Cerebellar cortex (tissue), 1 donor: ENCODE data around the gene ITGA7.

Source experiments
- DNase-seq: peaks from one replicate; pipeline ENCODE4 v3.0.0-alpha.2; 2015; ENCODE audit warnings: low spot score

The ITGA7 gene

DNA sequence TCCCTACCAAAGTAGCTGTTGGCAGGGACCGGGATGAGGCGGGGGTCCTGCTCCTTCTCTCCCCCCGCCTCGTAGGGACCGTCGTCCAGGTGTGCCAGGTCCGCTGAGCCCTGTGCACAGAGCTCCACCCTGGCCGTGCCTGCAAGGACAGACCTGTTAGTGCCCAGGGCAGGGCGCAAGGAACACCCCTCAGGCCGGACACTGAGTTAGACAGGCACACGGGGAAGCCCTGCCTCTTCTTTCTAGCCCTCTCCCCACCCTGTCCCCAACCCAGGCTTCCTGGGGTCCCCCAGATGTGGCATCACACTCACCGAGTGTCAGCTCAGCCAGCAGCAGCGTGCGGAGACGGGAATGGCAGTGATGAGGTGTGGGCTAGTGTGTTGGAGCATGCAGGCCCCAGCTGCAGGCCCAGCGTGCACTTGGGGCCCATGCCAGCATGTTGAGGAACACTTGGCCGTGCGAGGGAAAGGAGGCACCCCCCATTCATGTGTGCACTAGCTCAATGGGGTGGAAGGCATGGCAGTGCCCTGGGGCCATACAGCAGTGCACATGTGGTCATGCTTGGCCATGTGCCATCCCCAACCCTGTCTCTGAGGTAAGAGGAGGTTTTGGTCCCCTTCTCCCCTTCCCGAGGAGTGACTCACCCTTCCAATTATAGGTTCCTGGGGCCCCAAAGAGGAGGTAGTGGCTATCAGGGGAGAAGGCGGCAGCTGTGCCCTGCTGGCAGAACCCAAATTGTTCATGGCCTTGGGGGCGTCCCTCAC is 7.3 kb downstream of the ITGA7 start:
- no peak for DNase-seq

DNA sequence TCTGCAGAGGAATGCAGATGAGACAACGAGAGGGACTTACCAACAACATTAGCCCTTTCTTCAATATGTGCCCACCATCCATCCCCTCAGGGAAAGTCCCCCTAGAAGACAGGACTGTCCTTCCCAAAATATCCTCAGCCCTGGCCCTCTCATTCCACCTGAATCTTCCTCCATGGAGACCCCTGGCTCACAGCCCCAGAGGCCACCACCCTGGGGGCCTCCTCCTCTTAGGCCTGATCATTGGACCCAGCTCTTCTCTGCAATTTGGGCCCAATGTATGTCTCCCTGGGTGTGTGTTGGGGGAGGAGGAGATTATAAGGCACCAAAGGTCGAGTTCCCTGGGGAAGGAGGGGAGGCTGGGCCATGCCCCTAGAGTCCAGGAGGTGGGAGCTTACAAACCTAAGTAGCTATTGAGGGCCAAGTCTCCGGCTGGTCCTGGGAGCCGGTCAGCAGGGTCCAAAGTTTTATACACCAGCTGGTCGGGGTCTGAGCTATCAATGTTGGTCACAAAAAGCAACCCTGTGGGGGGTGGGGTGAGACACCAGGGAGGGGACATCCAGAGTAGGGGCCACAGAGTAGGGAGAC is 8.1 kb downstream of the ITGA7 start:
- DNase-seq: no peak

DNA sequence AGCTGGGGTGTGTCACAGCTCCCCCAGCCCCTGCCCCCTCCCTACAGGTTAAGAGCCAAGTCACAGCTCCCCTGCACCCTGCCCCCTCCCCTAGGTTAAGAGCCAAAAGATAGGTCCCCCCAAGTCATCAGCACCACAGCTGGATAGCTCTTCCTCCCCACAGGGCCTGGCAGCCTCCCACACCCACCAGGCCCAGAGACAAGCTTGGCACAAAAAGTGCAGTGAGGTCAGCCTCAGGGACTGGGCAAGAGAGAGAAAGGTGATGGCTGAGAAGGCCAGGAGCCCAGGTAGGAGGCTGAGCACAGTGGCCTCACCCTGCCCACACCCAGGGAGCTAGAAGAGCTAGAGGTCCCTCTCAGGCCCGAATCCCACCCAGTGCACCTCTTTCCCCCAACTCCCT is 8.7 kb downstream of the ITGA7 start:
- no peak for DNase-seq

DNA sequence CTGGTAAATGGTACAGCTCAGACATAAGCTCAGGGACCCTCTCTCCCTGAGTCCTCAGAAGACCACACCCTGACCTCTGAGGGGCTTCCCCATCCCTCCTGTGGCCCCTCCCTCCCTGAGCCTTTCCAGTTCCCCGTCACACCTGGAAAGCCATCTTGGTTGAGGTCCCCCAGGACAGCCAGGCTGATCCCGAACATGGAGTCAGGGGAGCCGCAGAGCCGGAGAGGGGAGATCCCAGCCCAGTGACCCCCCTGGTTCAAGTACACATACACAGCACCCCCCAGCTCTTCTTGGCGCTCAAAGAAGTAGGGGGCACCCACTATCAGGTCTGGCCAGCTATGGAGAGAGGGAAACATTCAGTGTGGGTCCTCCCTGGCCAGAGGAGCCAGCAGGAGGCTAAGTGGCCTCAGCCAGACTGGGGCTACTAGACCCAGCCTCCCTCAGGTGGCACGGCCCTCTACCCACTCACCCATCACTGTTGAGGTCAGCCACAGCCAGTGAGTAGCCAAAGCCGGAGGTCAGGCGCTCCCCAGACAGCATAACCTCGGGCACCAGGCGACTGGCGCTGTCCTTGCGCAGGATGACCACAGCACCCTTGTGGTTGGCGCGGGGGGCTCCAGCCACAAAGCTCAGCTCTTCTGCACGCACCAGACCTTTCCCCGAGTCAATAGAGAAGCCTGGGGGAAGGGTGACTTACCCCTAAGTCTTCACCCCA is 9.3 kb downstream of the ITGA7 start:
- no peak for DNase-seq

DNA sequence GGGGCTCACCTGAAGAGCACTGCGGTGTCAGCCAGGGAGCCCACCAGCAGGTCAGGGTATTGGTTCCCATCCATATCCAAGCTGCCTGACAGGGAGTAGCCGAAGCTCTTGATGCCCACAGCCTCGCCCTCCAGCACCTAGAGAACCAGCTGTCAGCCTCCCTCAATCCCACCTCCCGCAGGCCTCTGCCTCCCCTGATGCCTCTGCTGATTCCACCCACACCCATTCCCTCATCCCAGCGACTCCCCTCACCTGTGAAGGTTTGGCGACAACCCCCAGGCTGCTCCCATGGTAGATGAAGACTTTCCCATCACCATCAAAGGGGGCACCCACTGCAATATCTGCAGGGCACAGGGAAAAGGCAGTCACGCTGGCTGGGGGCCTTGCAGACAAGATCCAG is 10.0 kb downstream of the ITGA7 start:
- no peak for DNase-seq

DNA sequence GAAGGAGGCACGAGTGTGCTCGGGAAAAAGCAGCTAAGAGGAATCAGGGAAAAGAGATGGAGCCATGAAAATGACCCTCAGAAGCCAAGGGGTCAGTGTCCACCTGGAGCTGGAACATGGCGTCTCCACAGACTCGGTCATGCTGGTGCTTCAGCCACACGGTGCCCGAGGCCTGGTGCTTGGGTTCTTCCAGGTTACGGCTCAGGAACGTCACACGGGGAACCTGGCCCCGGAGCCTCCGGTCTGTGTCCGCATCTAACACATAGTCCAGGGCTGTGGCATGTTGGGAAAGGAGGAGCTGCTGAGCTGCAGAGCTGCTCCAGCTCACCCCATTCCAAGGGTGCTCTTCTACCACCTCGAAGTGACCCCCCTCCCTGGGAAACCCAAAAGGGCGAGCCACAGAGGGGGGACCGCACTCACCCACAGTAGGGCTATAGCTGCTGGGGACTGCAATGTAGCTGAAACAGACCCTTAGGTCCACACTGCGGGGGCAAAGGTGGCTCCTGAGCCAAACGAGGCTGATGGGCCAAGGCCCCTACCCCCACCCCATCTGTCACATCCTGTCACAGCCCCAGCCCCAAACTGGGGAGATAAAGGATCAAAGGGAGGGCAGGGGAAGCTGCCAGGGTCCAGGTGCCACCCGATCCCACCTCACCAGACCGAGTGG is 10.8 kb downstream of the ITGA7 start:
- DNase-seq: no peak

DNA sequence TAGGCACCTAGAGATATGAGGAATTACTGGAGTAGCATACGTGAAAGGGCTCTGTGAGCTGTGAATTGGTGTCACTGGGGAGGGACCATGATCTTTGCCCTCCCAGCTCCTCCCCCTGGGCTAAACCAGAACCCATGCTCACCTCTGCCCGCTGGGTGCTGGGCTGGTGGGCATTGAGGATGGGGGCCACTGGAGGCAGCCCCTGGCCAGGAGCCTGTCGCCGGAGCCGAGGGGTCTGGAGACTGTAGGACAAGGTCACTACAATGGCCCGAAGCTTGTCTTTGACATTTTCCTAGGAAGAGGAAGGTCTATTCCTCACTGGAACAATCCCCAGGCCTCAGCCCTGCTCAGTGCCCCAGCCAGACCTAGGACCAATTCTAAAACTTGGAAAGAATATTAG is 11.6 kb downstream of the ITGA7 start:
- DNase-seq: no peak

DNA sequence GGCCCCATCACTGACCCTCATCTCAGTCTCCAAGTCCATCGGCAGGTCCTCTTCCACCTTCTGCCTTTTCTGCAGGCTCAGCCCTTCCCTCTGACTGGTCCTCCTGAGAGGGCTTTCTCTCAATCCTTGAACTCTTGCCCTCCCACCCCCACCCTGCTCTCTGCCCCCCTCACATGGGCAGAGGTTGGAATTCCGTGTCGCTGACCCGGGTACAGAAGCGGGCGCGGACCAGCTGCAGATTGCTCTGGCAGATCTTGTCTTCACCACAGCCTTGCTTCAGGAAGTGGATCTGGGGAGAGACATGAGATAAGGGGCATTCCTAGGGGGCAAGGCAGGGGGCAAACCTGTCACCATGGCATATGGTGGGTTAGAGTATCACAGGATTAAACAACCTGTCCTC is 12.4 kb downstream of the ITGA7 start:
- no peak for DNase-seq

DNA sequence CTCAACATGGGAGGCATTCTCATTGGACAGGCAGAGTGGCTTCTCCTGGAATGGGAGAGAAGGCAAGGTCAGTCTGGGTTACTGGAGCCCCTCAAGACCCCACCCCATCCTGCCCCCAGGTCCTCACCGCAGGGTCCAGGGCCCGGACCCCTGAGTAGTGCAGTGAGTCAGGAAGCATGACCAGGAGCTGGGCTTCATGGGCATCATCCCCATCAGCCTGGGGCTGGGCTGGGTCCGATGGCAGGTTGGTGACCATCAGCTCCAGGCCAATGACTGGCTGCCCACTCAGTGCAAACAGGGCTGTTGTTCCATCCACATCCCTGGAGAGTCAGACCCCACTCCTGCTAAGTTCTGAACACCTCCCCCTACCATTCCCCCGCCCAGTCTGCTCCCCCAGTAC is 13.1 kb downstream of the ITGA7 start:
- no peak for DNase-seq

DNA sequence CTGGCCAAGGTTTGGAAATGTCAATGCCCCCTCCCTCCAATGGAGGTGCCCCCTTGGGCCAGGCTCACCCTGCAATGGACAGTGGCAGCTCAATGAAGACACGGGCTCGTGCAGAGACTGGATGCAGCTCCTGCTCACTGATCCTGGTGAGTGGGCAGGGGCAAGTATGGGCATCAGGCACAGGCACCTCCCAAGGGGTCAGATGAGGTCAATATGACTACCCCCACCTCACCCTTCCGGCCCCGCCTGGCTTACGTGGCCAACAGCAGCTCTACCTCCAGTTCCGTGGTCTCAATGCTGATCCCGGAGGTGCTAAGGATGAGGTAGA is 13.6 kb downstream of the ITGA7 start:
- no peak for DNase-seq

DNA sequence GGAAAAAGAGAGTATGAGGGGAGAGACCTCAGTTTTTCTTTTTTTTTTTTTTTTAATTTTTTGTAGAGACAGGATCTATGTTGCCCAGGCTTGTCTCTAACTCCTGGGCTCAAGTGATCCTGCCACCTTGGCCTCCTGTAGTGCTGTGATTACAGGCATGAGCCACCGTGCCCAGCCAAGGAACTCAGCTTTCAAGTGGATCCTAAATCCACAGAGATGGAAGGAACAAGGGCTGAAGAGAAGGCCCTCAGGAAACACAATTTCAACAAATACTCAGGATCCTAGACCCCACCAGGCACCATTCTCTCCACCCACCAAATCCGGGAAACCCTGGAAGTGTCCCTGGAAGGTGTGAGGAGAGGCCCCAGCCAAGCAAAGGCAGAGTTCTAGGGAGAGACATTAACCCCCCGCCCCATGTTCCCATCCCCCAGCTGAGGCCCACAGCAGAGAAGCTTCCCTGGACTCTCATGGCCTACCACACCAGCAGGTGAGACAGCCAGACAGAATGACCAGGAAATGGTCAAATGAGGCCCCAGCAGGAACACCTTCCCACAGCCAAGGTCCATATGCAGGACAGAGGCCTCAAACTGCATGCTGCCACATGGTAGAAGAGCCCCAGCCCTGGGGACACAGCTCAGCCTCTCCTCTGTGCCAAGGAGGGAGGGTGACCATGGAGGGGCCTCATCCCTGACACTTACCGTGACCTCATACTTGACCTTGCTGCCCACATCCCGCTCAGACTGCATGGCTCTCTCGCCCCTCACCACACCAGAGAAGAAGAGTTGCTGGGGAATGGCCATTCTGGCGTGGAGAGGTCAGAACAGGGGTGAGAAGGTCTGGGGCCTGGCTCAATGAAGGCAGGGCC is 14.1 kb downstream of the ITGA7 start:
- DNase-seq: no peak

DNA sequence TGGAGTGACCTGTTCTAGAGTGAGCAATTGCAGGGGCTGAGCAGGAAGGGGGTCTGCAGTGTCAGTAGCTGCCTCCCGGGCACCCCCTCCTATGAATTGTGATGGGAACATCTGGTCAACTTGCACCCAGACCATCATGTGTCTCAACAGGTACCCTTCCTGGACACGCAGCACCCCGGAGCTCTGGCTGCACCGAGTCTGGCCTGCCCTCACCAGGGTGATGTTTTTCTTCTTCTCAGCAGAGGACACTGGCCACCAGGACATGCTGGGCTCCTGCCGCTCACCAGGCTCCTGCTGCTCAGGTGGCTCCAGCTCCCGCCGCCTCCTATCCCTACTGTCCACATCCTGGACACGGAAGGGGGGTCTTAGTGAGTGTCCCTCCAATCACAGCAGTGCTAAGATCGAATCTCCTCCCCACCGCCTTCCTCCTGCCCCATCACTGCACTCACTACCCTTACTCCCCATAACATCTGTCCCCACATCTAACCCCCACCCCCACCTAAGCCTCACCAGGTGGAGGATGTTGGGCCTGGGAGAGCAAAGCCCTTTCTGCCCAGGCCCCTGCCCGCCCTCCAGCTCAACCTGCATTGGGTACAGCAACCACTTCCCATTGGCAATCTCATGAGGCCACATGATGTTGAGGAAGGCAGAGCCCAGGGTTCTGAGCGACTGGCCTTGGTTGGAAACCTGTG is 14.9 kb downstream of the ITGA7 start:
- DNase-seq: no peak

DNA sequence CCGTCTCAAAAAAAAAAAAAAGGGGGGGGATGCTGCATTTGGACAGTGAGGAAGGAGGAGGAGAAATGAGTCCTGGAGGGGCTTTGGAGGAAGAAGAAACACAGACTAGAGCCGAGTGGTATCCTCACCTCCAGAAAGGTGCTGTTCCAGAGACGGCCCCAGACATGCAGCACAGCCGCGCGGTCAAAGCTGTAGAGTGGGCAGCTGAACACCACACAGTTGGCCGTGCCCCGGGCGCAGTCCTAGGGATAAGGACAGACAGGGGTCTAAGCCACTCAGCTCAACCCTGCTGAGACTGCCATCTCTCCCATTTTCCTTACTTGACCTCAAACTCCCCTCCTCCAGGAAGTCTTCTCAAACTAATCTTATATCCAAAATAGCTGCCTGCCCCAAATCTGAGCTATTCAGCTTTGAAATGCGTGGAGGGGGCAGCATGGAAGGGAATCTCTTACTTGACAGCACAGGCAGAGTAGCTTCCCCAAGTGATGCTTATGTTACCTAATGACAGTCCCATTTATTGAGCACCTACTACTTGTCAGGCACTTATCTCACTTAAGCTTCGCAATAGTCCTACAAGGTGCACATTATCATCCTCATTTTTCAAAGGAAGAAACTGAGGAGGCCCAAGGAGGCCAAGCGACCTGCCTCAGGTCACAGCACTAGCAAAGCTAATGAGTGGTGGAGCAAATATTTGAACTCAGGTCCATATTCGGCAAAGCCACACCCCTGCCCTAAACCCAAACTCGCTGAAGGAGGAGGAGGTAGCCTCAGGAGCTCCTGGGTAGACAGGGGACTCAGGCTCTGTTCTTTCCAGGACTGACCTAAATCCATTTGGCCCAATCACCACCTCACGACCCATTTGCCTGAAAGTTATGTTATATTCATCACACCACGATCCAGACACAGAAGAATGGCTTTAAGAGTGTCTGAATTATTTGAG is 18.7 kb downstream of the ITGA7 start:
- DNase-seq: no peak

DNA sequence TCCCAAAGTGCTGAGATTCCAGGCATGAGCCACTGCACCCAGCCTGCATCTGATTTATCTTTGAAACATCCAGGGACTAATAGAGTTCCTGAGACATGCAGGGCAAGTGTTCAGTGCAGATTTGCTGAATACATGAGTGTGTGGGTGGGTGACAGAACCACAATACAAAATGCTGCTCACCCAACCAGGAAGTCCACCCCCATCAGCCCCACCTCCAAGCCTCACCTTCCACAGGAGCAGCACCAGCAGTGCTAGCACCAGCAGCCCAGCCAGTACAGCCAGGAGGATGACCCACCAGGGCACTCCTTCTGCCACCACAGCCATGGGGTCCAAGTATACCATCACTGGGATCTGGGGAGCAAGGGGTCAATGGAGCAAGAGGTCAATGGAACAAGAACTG is 20.0 kb downstream of the ITGA7 start:
- DNase-seq: no peak

DNA sequence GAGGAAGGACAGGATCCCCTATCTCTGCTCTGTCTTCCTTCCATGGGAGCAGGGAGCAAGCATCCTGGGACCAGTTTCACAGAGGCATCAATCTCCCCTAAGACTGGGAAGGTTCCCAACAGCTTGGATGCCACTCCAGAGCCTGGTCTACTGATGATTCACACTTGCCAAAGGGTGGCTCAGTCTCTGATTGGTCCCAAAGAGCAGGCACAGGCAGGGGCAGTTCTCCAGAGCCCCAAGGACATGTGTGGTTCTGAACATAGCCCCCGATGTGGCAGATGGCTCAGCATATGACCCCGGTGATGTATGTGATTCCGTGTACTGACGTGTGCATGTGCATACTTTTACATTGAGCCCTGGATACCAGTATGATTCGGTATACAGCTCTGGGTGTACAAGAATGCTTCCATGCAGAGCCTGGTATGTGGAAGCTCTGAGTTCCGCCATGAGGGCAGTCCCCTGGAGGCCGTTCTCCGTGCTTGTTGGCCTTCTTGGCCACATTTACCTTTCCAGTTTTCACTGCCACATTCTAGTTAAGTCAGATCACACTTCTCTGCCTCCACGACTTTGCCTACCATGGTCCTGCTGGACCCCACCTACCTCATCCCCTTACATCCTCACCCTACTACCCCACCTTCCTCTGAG is 21.2 kb downstream of the ITGA7 start:
- DNase-seq: no peak

DNA sequence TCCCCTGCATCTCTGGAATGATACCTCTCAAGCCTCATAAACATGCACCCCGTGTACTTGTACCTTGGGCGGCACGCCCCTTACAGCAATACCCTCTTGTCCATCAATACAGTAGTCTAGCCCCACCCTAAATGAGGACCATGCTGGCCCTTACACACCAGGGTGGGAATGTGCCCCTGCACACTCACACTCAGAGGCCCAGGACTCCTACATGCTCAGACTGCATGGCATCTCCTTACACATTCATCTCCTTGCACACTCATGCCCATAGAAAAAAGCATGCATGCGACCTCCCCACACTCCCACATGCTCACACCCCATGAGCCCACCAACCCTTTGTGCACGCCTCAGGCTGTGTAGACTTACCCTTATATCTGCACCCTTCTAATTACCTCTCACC is 22.0 kb downstream of the ITGA7 start:
- DNase-seq: no peak

DNA sequence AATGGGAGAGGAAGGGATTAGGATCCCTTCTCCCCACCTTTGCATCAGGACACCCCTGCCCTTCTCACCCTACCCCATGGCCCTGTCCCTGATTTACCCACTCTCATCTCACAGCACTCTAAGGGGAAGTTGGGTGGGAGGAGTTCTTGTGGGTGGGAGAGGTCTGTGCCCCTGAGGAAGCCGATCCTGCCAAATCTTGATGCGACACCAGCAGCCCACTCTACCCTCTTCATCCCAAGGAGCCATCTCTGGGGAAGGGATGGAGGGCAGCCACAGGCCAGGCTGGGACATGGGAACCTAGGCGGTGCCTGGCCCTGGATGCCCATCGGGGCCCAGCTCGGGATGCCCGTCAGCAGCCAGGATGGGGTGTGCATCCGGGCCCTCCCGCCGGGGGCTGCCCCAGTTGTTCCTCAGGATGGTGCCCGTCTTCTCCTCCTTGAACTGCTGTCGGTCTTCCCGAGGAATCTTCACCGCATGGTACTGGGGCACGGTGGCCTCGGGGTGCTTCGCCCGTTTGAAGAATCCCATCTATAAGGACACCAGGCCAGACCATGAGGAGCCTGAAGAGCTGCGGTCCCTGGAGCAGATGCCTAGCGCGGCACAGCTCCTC is 22.8 kb downstream of the ITGA7 start:
- DNase-seq: no peak

DNA sequence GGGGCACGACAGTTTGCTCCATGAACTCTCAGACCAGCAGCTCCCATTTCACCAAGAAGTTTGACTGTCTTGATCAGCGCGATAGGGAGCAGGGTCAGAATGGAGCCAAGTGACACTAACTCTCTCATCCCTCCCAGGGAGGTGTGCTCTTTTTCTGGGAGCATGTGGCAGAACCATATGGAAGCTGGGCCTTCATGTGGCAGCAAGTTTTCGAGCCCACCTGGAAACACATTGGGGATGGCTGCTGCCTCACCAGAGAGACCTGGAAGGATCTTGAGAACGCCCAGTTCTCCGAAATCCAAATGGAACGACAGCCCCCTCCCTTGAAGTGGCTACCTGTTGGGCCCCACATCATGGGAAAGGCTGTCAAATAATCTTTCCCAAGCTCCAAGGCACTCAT is 24.0 kb downstream of the ITGA7 start:
- no peak for DNase-seq

DNA sequence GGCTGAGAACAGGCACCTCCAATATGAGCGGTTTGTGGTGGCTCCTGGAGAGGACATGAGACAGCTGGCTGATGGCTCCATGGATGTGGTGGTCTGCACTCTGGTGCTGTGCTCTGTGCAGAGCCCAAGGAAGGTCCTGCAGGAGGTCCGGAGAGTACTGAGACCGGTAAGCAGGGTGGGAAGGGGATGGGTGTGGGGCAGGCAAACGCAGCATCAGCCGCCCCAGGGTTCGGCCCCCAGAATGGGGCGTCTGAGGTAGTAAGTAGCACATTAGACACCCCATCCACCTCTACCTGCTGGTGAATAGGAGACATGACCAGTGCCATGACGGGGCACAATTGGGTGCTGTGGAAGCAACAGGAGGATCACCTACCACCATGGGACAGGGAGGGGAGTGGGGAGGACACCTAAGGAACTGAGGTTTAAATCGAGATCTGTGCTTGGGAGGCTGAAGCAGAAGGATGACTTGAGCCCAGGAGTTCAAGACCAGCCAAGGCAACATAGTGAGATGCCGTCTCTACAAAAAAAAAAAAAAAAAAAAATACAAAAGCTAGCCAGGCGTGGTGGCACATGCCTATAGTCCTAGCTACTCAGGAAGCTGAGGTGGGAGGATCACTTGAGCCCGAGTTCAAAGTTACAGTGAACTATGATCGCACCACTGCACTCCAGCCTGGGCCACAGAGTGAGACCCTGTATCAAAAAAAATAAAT is 25.5 kb downstream of the ITGA7 start:
- DNase-seq: no peak
